Prostate gland (tissue), 2 donors: ENCODE measurements around the gene LBH. TPM values are rescaled to one million over a fixed set of nuclear protein-coding genes. Genes with fewer than 3 reads are reported as not detected.

Source experiments
- DNase-seq: peaks from one replicate; pipeline ENCODE4 v3.0.0-alpha.2; 2019; ENCODE audit warnings: low spot score
- H3K27ac ChIP-seq, 2 donors: fragments of 200-600 bp; sonication (generic); 2 replicates each; pipeline ENCODE4 v1.5.1; 2017 to 2019
- H3K27me3 ChIP-seq: fragments of 200-600 bp; sonication (generic); replicated peaks from 2 replicates; pipeline ENCODE4 v1.5.1; 2019; ENCODE audit not compliant: insufficient read depth
- H3K36me3 ChIP-seq, 2 donors: fragments of 200-600 bp; sonication (generic); 1 replicate in 1 of 2; 2 replicates in 1 of 2; pipeline versions ENCODE4 v1.5.1 to v1.8.1; 2017 to 2019
- H3K4me1 ChIP-seq: fragments of 200-600 bp; sonication (generic); replicated peaks from 2 replicates; pipeline ENCODE4 v1.5.1; 2019
- H3K4me3 ChIP-seq, 2 donors: fragments of 200-600 bp; sonication (generic); 2 replicates each; pipeline ENCODE4 v1.5.1; 2017 to 2019
- H3K9me3 ChIP-seq: fragments of 200-600 bp; sonication (generic); 2 replicates; pipeline ENCODE4 v1.5.1; 2017
- POLR2A ChIP-seq: fragments of 450-650 bp; IDR thresholded peaks from one replicate; pipeline ENCODE4 v1.6.1; 2016; ENCODE audit warnings: antibody characterized with exemption, mild to moderate bottlenecking
- POLR2AphosphoS5 ChIP-seq: sonication (generic); formaldehyde crosslinking; IDR thresholded peaks from one replicate; pipeline ENCODE4 v1.6.1; 2017; ENCODE audit warnings: antibody characterized with exemption
- WGBS: methylation state at CpG from one replicate; pipeline ENCODE4 v1.1.5; 2018; 5-methylcytosine and 5-hydroxymethylcytosine counted together
- intact Hi-C: fragments of 100-400 bp; cut with DNase I; formaldehyde crosslinking; loops from one replicate; pipeline ENCODE4 v1.14.2; 2022
- total RNA-seq, 2 donors: library from RNA; depleted of rRNA; stranded (reverse); fragments of >200 nt; gene quantifications; one replicate each; pipeline ENCODE4 v1.1.0, GENCODE V29; 2016
- TF ChIP-seq, protein P1 (sequence below), 4 experiments: fragments of 200-600 bp in 2 of 4; fragments of 450-650 bp in 2 of 4; sonication (generic) in 2 of 4; IDR thresholded peaks; 1 replicate in 3 of 4; 2 replicates in 1 of 4; pipeline ENCODE4 v1.5.1; 2016 to 2019; ENCODE audit warnings: antibody characterized with exemption in 4 of 4, mild to moderate bottlenecking in 2 of 4, moderate library complexity in 2 of 4

Gene LBH
- total RNA-seq, 2 donors from 2014 or later = 33.3 to 41.8 TPM

DNA sequence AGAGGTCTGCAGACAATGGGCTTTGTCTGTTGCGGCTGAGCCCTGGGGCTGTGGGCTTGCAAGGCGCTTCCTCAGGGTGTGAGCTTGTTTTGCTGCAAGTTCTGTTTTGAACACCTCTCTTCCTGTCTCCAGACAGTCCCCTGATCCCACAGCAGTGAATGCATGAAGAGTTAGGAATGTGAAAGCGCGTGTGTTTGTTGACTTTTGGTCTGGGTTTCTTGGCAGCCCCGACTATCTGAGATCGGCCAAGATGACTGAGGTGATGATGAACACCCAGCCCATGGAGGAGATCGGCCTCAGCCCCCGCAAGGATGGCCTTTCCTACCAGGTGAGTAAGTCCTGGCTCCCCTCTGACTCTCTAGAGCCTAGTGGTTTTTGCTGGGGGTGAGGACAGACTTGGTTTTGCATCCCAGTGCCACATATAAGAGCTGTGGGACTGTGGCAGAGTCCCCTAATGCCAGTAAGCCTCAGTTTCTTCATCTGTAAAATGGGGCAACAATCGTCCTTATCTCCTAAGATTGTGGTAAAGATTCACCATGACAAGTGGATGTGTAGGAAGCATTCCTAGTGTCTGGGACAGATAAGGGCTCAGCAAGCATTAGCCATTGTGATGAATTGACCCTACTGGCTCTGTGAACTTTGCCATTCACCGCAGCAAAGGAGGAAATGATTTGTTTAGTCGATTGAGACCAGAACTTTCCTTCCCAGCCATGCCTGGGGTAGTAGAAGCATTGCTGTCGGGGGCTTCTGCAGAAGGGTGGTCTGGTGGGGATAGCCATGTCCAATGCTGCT is 3.0 kb downstream of the LBH start:
- peak; percentile 34 for TF ChIP-seq POLR2A
- TF ChIP-seq, protein P1, sequence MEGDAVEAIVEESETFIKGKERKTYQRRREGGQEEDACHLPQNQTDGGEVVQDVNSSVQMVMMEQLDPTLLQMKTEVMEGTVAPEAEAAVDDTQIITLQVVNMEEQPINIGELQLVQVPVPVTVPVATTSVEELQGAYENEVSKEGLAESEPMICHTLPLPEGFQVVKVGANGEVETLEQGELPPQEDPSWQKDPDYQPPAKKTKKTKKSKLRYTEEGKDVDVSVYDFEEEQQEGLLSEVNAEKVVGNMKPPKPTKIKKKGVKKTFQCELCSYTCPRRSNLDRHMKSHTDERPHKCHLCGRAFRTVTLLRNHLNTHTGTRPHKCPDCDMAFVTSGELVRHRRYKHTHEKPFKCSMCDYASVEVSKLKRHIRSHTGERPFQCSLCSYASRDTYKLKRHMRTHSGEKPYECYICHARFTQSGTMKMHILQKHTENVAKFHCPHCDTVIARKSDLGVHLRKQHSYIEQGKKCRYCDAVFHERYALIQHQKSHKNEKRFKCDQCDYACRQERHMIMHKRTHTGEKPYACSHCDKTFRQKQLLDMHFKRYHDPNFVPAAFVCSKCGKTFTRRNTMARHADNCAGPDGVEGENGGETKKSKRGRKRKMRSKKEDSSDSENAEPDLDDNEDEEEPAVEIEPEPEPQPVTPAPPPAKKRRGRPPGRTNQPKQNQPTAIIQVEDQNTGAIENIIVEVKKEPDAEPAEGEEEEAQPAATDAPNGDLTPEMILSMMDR (IDR thresholded peaks at IDR 0.05) = no peak
- TF ChIP-seq POLR2AphosphoS5 = peak; percentile 78
- H3K27ac ChIP-seq = no peak overlapping the region
- H3K27me3 ChIP-seq = no peaks in the 10 kb centered on the region
- no peaks in the 10 kb centered on the region for H3K36me3 ChIP-seq
- intact Hi-C loops = loop anchor here (5.0 kb wide), 2 partner anchors 178 to 248 kb away; no protein-coding TSS in a partner anchor
- peak; percentile 72 for DNase-seq
- no peaks in the 10 kb centered on the region for H3K4me1 ChIP-seq
- 44% methylated on average over 12 of the region's 12 CpGs for WGBS
- H3K4me3 ChIP-seq = peak overlapping the region in 1 of 2 donors; percentile 66
- no peaks in the 10 kb centered on the region for H3K9me3 ChIP-seq

DNA sequence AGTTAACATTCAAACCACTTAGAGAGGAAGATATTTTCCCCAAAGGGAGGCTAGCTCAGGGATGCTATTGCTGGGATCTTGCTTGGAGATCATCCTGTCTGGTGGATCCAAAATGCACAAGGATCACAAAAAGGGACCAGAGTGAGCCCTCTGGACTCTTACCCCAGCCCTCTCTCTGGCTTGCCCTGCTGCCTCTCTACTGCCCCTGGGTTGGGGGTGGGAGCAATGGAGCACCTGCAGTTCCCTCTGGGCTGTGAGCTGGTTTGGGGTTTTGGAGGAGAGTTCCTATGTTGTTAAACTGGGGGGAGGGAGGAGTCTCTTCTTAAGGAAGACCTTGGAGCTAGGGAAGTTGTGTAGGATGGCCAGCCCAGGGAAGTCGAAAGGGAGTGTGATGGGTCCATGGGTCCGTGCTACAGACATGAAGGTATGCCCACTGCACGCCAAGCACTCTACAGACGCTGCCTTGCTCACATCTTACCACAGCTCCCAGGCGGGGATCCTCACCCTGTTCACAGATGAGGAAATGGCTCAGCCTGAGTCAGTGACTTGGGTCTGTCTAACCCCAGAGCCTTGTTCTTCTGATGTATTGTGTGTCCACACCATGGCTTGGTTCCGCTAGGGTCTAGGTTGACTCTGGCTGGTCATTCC is 3.8 kb downstream of the LBH start:
- TF ChIP-seq POLR2A (no peak), POLR2AphosphoS5 (no peak)
- TF ChIP-seq, protein P1 (IDR thresholded peaks at IDR 0.05) = no peak
- WGBS = 95% methylated on average over 6 of the region's 6 CpGs
- Histone ChIP-seq H3K4me3 (no peak overlapping the region), H3K27ac (no peak overlapping the region), H3K36me3 (no peaks in the 10 kb centered on the region), H3K9me3 (no peaks in the 10 kb centered on the region), H3K4me1 (no peaks in the 10 kb centered on the region), H3K27me3 (no peaks in the 10 kb centered on the region)
- no peak for DNase-seq
- intact Hi-C loops = no loop called here

DNA sequence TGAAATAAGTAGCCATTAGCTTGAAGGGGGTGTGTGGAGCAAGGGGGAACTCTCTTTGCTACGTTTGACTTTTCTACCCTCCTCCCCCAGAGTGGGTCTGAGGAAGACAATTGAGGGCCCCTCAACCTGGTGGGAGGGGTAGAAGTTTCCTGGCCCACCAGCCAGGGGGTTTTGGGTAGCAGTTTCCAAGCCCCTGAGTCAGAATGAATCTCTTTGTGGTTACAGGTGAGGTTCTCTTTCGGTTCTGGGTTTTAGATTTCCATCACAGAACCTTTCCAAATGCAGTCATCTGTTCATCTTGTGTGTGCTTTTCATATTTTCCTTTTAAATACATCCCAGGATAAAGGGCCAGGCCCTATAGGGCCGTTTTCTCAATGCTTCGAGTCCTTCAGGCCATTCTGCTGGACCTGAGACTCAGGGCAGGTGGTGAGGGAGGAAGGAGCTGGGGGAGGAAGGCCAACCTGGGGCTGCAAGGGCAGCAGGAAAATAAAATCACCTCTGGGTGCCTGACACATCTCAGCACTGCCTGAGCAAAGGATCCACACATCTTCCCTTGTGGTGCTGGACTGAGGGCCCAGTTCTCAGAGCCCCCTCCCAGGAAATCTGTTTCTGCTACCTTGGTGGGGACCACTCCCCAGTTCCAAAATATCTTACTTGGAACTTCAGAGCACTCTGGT is 4.7 kb downstream of the LBH start:
- H3K27ac ChIP-seq = no peak overlapping the region

DNA sequence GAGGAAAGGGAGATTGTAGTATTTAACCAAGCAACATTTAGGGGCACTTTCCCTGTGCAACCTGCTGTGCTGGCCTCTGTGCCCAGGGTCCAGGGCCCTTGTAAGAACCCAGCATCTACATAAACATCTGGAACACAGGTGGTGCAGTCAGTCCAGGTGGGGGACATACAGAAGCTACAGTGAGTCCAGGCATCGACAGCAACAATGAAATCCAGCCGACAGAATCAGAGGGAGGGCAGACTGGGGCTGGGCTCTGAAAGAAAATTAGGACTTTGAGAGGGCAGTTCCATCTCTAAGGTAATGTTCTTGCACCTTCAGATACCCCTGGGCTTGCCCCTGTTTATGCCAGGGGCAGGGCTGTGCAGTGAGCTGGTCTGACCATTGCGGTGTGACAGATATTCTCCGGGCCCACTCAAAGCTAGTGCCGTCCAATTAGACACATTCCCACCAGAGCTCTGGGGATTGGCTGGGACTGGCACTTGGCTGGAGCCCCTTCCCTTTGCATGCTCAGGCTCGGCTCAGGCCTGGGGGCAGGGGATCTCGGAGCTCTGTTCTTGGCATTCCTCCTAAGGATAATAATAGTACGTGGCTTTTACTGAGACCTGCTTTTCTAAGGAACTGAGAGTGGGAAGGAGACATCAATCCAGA is 5.4 kb downstream of the LBH start:
- Histone ChIP-seq H3K4me3 (no peak overlapping the region), H3K27ac (no peak overlapping the region), H3K36me3 (no peaks in the 10 kb centered on the region), H3K27me3 (no peaks in the 10 kb centered on the region), H3K9me3 (no peaks in the 10 kb centered on the region), H3K4me1 (no peaks in the 10 kb centered on the region)
- whole genome bisulfite sequencing = 59% methylated on average over 8 of the region's 8 CpGs
- DNase-seq = no peak
- intact Hi-C loops = no loop called here
- TF ChIP-seq, protein P1 (IDR thresholded peaks at IDR 0.05) = no peak
- no peak for TF ChIP-seq POLR2A
- no peak for TF ChIP-seq POLR2AphosphoS5

More for the DNA sequence above, 4.7 kb downstream of the LBH start:
- intact Hi-C loops = no loop called here
- Histone ChIP-seq H3K9me3 (no peaks in the 10 kb centered on the region), H3K4me3 (no peak overlapping the region), H3K36me3 (no peaks in the 10 kb centered on the region), H3K27me3 (no peaks in the 10 kb centered on the region), H3K4me1 (no peaks in the 10 kb centered on the region)
- TF ChIP-seq POLR2A = no peak
- TF ChIP-seq, protein P1 (IDR thresholded peaks at IDR 0.05) = no peak
- no peak for TF ChIP-seq POLR2AphosphoS5
- 94% methylated on average over 4 of the region's 4 CpGs for WGBS
- DNase-seq = no peak
